Thymus (tissue), 11 donors: Measurements from ENCODE around the gene MAJIN. TPM values are rescaled to one million over a fixed set of nuclear protein-coding genes. Genes with fewer than 3 reads are reported as not detected.

Experiments used
- DNase-seq, 9 donors: peaks; one replicate each; pipeline ENCODE4 v3.0.0-alpha.2; 2013; ENCODE audit warnings: low spot score in 9 of 9, low read depth in 6 of 9, missing footprints in 1 of 9
- H3K27ac ChIP-seq, 2 donors: one replicate each; pipeline ENCODE4 v1.5.1; 2013; ENCODE audit warnings: control low read depth in 1 of 2, low read depth in 1 of 2, low read length in 1 of 2, mild to moderate bottlenecking in 1 of 2, moderate library complexity in 1 of 2
- H3K27me3 ChIP-seq, 2 donors: one replicate each; pipeline ENCODE4 v1.5.1; 2013; ENCODE audit warnings: low read length in 1 of 2; ENCODE audit not compliant: control insufficient read depth in 2 of 2, insufficient read depth in 1 of 2
- H3K36me3 ChIP-seq, 2 donors: one replicate each; pipeline ENCODE4 v1.5.1; 2013; ENCODE audit warnings: low read length in 1 of 2, mild to moderate bottlenecking in 1 of 2, moderate library complexity in 1 of 2; ENCODE audit not compliant: control insufficient read depth in 2 of 2, insufficient read depth in 2 of 2
- H3K4me1 ChIP-seq, 2 donors: one replicate each; pipeline ENCODE4 v1.5.1; 2013; ENCODE audit warnings: low read length in 2 of 2; ENCODE audit not compliant: control insufficient read depth in 2 of 2, insufficient read depth in 2 of 2
- H3K4me3 ChIP-seq, 2 donors: one replicate each; pipeline ENCODE4 v1.5.1; 2013; ENCODE audit warnings: low read length in 2 of 2, control low read depth in 1 of 2, mild to moderate bottlenecking in 1 of 2
- H3K9me3 ChIP-seq, 2 donors: one replicate each; pipeline ENCODE4 v1.5.1; 2013; ENCODE audit warnings: low read length in 1 of 2, mild to moderate bottlenecking in 1 of 2; ENCODE audit not compliant: control insufficient read depth in 2 of 2, insufficient read depth in 1 of 2
- WGBS: extraction: QIAGEN DNeasy Blood & Tissue Kit; methylation state at CpG from one replicate; pipeline ENCODE4 v1.1.7; 2013; 5-methylcytosine and 5-hydroxymethylcytosine counted together
- polyA plus RNA-seq: library from polyadenylated mRNA; stranded (reverse); fragments of 200-250 nt; gene quantifications from one replicate; pipeline ENCODE4 v1.2.3, GENCODE V29; 2013
- total RNA-seq: library from RNA; stranded (reverse); fragments of 120-200 nt; gene quantifications from one replicate; pipeline ENCODE4 v1.2.4, GENCODE V29; 2013
- donor health status: healthy.

The MAJIN gene
- total and polyA plus RNA-seq, 2 donors: 0.14 to 0.50 TPM

- Histone ChIP-seq H3K27ac (no peak overlapping the region), H3K4me1 (peaks cover 3 to 13% of the 10 kb centered on the region in 2 donors), H3K36me3 (no peaks in the 10 kb centered on the region), H3K27me3 (peaks cover 3 to 36% of the 10 kb centered on the region in 2 donors), H3K4me3 (no peak overlapping the region), H3K9me3 (peaks cover 0 to 8% of the 10 kb centered on the region in 2 donors)
- WGBS: 91% methylated on average over 8 of the region's 8 CpGs
- DNase-seq: peak in 1 of 9 donors; percentile 11
Measured at GRCh38 chr11:64970731-64971151, 1.2 kb downstream of the MAJIN start.

- Histone ChIP-seq H3K4me3 (no peak overlapping the region), H3K9me3 (peaks cover 0 to 8% of the 10 kb centered on the region in 2 donors), H3K27me3 (peaks cover 3 to 34% of the 10 kb centered on the region in 2 donors), H3K27ac (no peak overlapping the region), H3K36me3 (no peaks in the 10 kb centered on the region), H3K4me1 (peaks cover 3 to 13% of the 10 kb centered on the region in 2 donors)
- 79% methylated on average over 5 of the region's 5 CpGs for WGBS
- no peak for DNase-seq
Measured at GRCh38 chr11:64969209-64969608, 2.7 kb downstream of the MAJIN start.

DNA sequence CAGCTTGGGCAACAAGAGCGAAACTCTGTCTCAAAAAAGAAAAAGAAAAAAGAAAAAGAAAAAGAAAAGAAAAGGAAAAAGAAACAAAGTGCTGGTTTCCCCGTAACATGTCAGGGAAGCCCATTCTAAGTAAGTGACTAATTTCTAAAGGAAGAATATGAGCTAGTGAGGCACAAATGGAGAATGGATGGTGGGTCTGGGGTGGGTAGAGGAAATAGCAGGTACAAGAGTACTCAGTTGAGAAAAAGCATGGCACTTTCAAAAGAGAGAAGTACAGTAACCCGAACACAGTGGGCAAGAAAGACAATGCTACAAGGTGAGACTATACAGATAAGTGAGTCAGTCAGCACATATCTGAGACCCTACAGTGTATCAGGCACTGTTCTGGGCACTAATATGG lies 4.5 kb downstream of the MAJIN start:
- no peak overlapping the region for H3K4me3 ChIP-seq
- no peaks in the 10 kb centered on the region for H3K36me3 ChIP-seq
- H3K27ac ChIP-seq: no peak overlapping the region
- DNase-seq: no peak
- H3K4me1 ChIP-seq: peaks cover 3 to 13% of the 10 kb centered on the region in 2 donors
- 95% methylated on average over 3 of the region's 3 CpGs for WGBS
- peaks cover 3 to 31% of the 10 kb centered on the region in 2 donors for H3K27me3 ChIP-seq
- peaks cover 0 to 8% of the 10 kb centered on the region in 2 donors for H3K9me3 ChIP-seq

GRCh38 chr11:64963072-64963631 lies 8.8 kb downstream of the MAJIN start:
- Histone ChIP-seq H3K36me3 (no peaks in the 10 kb centered on the region), H3K9me3 (no peaks in the 10 kb centered on the region), H3K27ac (no peak overlapping the region), H3K4me3 (no peak overlapping the region), H3K4me1 (no peaks in the 10 kb centered on the region), H3K27me3 (peaks cover 0 to 2% of the 10 kb centered on the region in 2 donors)
- no peak for DNase-seq
- 95% methylated on average over 5 of the region's 5 CpGs for WGBS

GRCh38 chr11:64960719-64961118 lies 11.2 kb downstream of the MAJIN start:
- H3K9me3 ChIP-seq: no peaks in the 10 kb centered on the region
- H3K4me1 ChIP-seq: no peaks in the 10 kb centered on the region
- no peak overlapping the region for H3K27ac ChIP-seq
- WGBS: 90% methylated on average over 4 of the region's 4 CpGs
- peaks cover 0 to 2% of the 10 kb centered on the region in 2 donors for H3K27me3 ChIP-seq
- no peaks in the 10 kb centered on the region for H3K36me3 ChIP-seq
- H3K4me3 ChIP-seq: no peak overlapping the region
- DNase-seq: no peak

- Histone ChIP-seq H3K4me3 (no peak overlapping the region), H3K4me1 (no peaks in the 10 kb centered on the region), H3K27me3 (peaks cover 2% of the 10 kb centered on the region in 2 donors), H3K36me3 (no peaks in the 10 kb centered on the region), H3K9me3 (no peaks in the 10 kb centered on the region), H3K27ac (no peak overlapping the region)
- DNase-seq: no peak
- 75% methylated on average over 3 of the region's 3 CpGs for WGBS
Measured at GRCh38 chr11:64959498-64959897, 12.4 kb downstream of the MAJIN start.

DNA sequence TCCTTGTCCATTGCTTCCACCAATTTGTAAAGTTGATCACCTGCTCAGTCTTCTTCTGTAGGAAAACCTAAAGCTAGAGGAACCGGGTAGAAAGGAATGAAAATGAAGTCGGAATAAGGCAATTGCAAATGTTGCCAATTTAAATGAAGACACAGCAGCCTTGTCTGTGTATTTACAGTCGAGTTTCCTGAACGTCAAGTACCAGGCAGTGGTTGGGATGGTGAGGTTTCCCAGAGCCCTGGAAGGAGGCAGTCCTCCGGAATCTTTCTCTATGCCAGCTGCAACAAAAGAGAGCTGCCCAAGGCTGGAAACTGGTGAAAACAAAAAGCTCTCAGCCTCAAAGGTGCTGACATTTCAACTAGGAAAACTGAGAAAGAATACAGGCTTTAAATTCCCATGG lies 17.7 kb downstream of the MAJIN start:
- WGBS: 70% methylated on average over 5 of the region's 5 CpGs
- DNase-seq: no peak
- Histone ChIP-seq H3K4me1 (no peaks in the 10 kb centered on the region), H3K36me3 (no peaks in the 10 kb centered on the region), H3K4me3 (no peak overlapping the region), H3K9me3 (no peaks in the 10 kb centered on the region), H3K27me3 (peaks cover 7 to 10% of the 10 kb centered on the region in 2 donors), H3K27ac (no peak overlapping the region)

DNA sequence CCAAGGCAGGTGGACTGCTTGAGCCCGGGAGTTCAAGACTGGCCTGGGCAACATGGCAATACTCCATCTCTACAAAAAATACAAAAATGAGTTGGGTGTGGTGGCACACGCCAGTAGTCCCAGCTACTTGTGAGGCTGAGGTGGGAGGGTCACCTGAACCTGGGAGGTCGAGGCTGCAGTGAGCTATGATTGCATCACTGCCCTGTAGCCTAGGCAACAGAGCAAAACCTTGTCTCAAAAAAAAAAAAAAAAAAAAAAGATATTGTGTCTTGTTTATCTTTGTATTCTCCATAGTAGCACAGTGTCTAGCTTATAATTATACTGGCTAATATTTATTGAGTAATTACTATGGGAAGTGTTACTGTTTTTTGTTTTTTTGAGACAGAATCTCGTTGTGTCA lies 20.4 kb downstream of the MAJIN start:
- H3K27me3 ChIP-seq: peaks cover 7 to 10% of the 10 kb centered on the region in 2 donors
- no peak overlapping the region for H3K27ac ChIP-seq
- no peak overlapping the region for H3K4me3 ChIP-seq
- 88% methylated on average over 4 of the region's 4 CpGs for WGBS
- DNase-seq: no peak
- no peaks in the 10 kb centered on the region for H3K36me3 ChIP-seq
- no peaks in the 10 kb centered on the region for H3K9me3 ChIP-seq
- no peaks in the 10 kb centered on the region for H3K4me1 ChIP-seq

DNA sequence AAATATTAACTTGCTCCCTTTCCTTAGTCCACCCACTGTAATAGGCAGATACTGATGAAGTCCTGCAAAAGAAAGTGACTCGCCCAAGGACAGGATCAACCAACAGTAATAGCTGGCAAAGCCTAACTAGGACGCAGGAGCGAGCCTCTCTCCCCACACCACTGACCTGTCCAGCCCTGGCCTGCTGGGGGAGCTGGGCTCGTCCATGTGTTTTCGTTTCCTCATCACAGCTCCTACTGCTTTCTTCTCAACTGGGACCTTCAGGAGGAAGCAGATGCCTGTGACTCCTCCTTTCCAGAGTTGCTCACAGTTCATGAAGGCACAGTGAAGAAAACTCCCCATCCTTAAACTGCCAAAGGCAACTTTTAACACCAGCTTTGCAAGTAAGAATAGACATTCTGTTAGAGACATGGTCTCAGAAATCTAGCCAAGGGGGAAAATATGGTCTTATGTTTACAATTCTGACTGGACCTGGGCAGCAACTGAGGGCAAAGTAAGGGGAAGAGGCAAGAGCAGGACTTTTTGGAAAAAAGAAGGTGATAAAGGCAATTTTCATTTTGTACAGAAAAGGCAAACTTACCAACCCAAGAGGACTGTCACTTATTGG lies 24.6 kb downstream of the MAJIN start:
- peaks cover 0 to 14% of the 10 kb centered on the region in 2 donors for H3K27me3 ChIP-seq
- 85% methylated on average over 5 of the region's 5 CpGs for WGBS
- no peak overlapping the region for H3K27ac ChIP-seq
- H3K9me3 ChIP-seq: no peaks in the 10 kb centered on the region
- no peaks in the 10 kb centered on the region for H3K36me3 ChIP-seq
- no peaks in the 10 kb centered on the region for H3K4me1 ChIP-seq
- no peak for DNase-seq
- H3K4me3 ChIP-seq: no peak overlapping the region
